Epidermal melanocyte (primary cell): ENCODE results near the gene SLC4A5.
"Not testable (repeated sequence)": the region's sequence is repeated elsewhere in the genome, so short reads cannot be mapped to it uniquely, and the experiment has no call there.

ENCODE experiments used
- DNase-seq: peaks from one replicate; pipeline ENCODE4 v3.0.0; 2011; ENCODE audit warnings: low spot score; ENCODE audit not compliant: insufficient read length

Gene SLC4A5

GRCh38 chr2:74364533-74365505, 21.6 kb upstream of the SLC4A5 start:
- peak; percentile 7 for DNase-seq

GRCh38 chr2:74361327-74361726, 18.1 kb upstream of the SLC4A5 start:
- no peak for DNase-seq

- DNase-seq, result no peak
Observed at GRCh38 chr2:74357627-74358026, 14.4 kb upstream of the SLC4A5 start.

- DNase-seq, result no peak
Observed at GRCh38 chr2:74349889-74350288, 6.7 kb upstream of the SLC4A5 start.

- no peak for DNase-seq
Observed at GRCh38 chr2:74347742-74348141, 4.5 kb upstream of the SLC4A5 start.

- no peak for DNase-seq
Observed at GRCh38 chr2:74347303-74347702, 4.1 kb upstream of the SLC4A5 start.

GRCh38 chr2:74345272-74345943, 2.2 kb upstream of the SLC4A5 start:
- DNase-seq, result no peak

GRCh38 chr2:74336227-74336626, 7.0 kb downstream of the SLC4A5 start:
- DNase-seq, result not testable (repeated sequence)

- DNase-seq, result peak; percentile 57
Observed at GRCh38 chr2:74334931-74335333, 8.3 kb downstream of the SLC4A5 start.

- DNase-seq, result no peak
Observed at GRCh38 chr2:74333896-74334586, 9.2 kb downstream of the SLC4A5 start.

- DNase-seq, result no peak
Observed at GRCh38 chr2:74333175-74333574, 10.0 kb downstream of the SLC4A5 start.

- no peak for DNase-seq
Observed at GRCh38 chr2:74332550-74333174, 10.6 kb downstream of the SLC4A5 start.

- no peak for DNase-seq
Observed at GRCh38 chr2:74328573-74328972, 14.6 kb downstream of the SLC4A5 start.

GRCh38 chr2:74328074-74328473, 15.1 kb downstream of the SLC4A5 start:
- DNase-seq, result no peak

- DNase-seq, result no peak
Observed at GRCh38 chr2:74327627-74328026, 15.6 kb downstream of the SLC4A5 start.

- DNase-seq, result no peak
Observed at GRCh38 chr2:74327199-74327598, 16.0 kb downstream of the SLC4A5 start.

- DNase-seq, result no peak
Observed at GRCh38 chr2:74325815-74326214, 17.4 kb downstream of the SLC4A5 start.

GRCh38 chr2:74321737-74322136, 21.5 kb downstream of the SLC4A5 start:
- DNase-seq, result no peak

- no peak for DNase-seq
Observed at GRCh38 chr2:74317701-74318100, 25.5 kb downstream of the SLC4A5 start.

GRCh38 chr2:74316627-74317295, 26.5 kb downstream of the SLC4A5 start:
- DNase-seq, result no peak

- no peak for DNase-seq
Observed at GRCh38 chr2:74314107-74314506, 29.1 kb downstream of the SLC4A5 start.
